Thyroid gland (tissue), 4 donors: ENCODE data around the gene OR4K15. TPM values are rescaled to one million over a fixed set of nuclear protein-coding genes. Genes with fewer than 3 reads are reported as not detected.

Experiments
- DNase-seq, 2 donors: peaks; one replicate each; pipeline ENCODE4 v3.0.0-alpha.2; 2019
- H3K27ac ChIP-seq, 3 donors: fragments of 200-600 bp; sonication (generic); 1 replicate in 2 of 3; 2 replicates in 1 of 3; pipeline ENCODE4 v1.5.1; 2016 to 2019; ENCODE audit warnings: mild to moderate bottlenecking in 1 of 3, moderate library complexity in 1 of 3
- H3K27me3 ChIP-seq: fragments of 200-600 bp; sonication (generic); one replicate; pipeline ENCODE4 v1.5.1; 2019
- H3K36me3 ChIP-seq, 2 donors: fragments of 200-600 bp; sonication (generic); one replicate each; pipeline ENCODE4 v1.5.1; 2016 to 2019
- H3K4me1 ChIP-seq, 2 donors: fragments of 200-600 bp; sonication (generic); one replicate each; pipeline ENCODE4 v1.5.1; 2017 to 2019
- H3K4me3 ChIP-seq, 3 donors: fragments of 200-600 bp; sonication (generic); replicated peaks in 1 of 3; 1 replicate in 2 of 3; 2 replicates in 1 of 3; pipeline ENCODE4 v1.5.1; 2016; ENCODE audit warnings: mild to moderate bottlenecking in 1 of 3
- H3K9me3 ChIP-seq: fragments of 200-600 bp; sonication (generic); one replicate; pipeline ENCODE4 v1.5.1; 2017
- CTCF ChIP-seq, 6 experiments: fragments of 200-600 bp in 3 of 6; fragments of 450-650 bp in 3 of 6; sonication (generic) in 3 of 6; IDR thresholded peaks; one replicate each; pipeline ENCODE4 v1.5.1; 2016 to 2019; ENCODE audit warnings: antibody characterized with exemption in 6 of 6, mild to moderate bottlenecking in 2 of 6, inconsistent platforms in 1 of 6, moderate library complexity in 1 of 6
- POLR2A ChIP-seq, 2 donors: fragments of 450-650 bp; IDR thresholded peaks; one replicate each; pipeline ENCODE4 v1.6.1; 2017; ENCODE audit warnings: antibody characterized with exemption in 2 of 2, mild to moderate bottlenecking in 2 of 2, moderate library complexity in 1 of 2
- WGBS, 2 donors: methylation state at CpG; one replicate each; pipeline ENCODE4 v1.1.5; 2017; 5-methylcytosine and 5-hydroxymethylcytosine counted together
- intact Hi-C: fragments of 100-400 bp; cut with DNase I; formaldehyde crosslinking; loops from one replicate; pipeline ENCODE4 v1.15.1; 2023
- total RNA-seq, 4 donors: library from RNA; depleted of rRNA; stranded (reverse); fragments of >200 nt; gene quantifications; one replicate each; pipeline ENCODE4 v1.2.3, GENCODE V29; 2016

OR4K15 gene
- total RNA-seq, 4 donors from 2014 or later: not detected

DNA sequence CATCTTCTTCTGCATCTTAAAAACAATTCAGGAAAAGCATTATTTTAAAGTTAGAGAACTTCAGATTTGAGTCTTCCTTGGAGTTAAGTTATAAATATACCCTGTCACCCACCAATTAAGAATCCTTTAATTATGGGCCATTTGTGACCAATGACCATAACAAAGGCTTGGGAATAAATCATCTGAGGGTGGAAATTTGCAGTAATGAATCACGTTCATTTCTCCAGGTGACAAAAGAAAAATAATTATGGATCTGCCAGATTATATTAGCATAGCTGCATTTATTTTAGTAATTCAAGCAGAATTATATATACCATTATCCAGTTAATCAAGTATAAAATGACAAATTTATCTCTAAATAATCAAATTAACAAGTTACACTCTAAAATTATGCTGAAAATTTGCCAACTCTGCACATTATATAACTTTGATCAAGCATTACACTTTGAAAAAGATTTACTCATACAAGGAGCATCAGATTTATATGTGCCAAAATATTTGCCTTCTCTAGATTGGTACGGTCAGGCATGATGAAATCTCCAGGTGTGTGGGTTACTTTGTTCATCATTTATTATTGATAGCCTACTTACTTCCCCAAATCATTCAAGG is 44.0 kb downstream of the OR4K15 start, which contains the start of gene OR4K14:
Gene OR4K14 (minus strand): TSS at position 51 of the 609 bp plus-strand sequence. CDS start 4,114 bp downstream, outside the sequence.
- Histone ChIP-seq H3K9me3 (no peaks in the 10 kb centered on the region), H3K36me3 (no peaks in the 10 kb centered on the region), H3K27me3 (no peaks in the 10 kb centered on the region), H3K4me3 (no peak within 1 kb of the TSS), H3K27ac (no peak within 1 kb of the TSS), H3K4me1 (no peaks in the 10 kb centered on the region)
- 73 to 84% methylated on average over 2 of the region's 2 CpGs for WGBS, 2 donors
- intact Hi-C loops: no loop called here
- TF ChIP-seq POLR2A (IDR thresholded peaks at IDR 0.05) (no peak), CTCF (IDR thresholded peaks at IDR 0.05) (no peak)
- DNase-seq: no peak

Other genes starting within 250 kb of the OR4K15 start
- gene OR4Q3, start 232.0 kb upstream of the OR4K15 start, total RNA-seq: not detected
- not detected for gene OR4M1, start 202.1 kb upstream of the OR4K15 start, total RNA-seq
- not detected for gene OR4N2, start 171.8 kb upstream of the OR4K15 start, total RNA-seq
- gene OR4K2, start 100.4 kb upstream of the OR4K15 start, total RNA-seq: not detected
- gene OR4K5, start 55.0 kb upstream of the OR4K15 start, total RNA-seq: not detected
- not detected for gene OR4K1, start 44.7 kb upstream of the OR4K15 start, total RNA-seq
- not detected for gene OR4Q2, start 26.6 kb downstream of the OR4K15 start, total RNA-seq
- not detected for gene OR4K14, start 43.7 kb downstream of the OR4K15 start, total RNA-seq
- gene OR4K13, start 60.4 kb downstream of the OR4K15 start, total RNA-seq: not detected
- not detected for gene OR4L1, start 84.5 kb downstream of the OR4K15 start, total RNA-seq
- gene OR4K17, start 135.1 kb downstream of the OR4K15 start, total RNA-seq: not detected
- not detected for gene OR4N5, start 163.2 kb downstream of the OR4K15 start, total RNA-seq
- gene OR11G2, start 215.3 kb downstream of the OR4K15 start, total RNA-seq: not detected
- not detected for gene OR11H6, start 248.1 kb downstream of the OR4K15 start, total RNA-seq